Peyer's patch (tissue), 4 donors: ENCODE measurements around the gene VTI1A.

Experiments
- CTCF ChIP-seq, 6 experiments: fragments of 450-650 bp in 4 of 6; fragments of 200-600 bp in 2 of 6; sonication (generic) in 1 of 6; IDR thresholded peaks; one replicate each; pipeline ENCODE4 v1.5.1; 2017 to 2019; ENCODE audit warnings: antibody characterized with exemption in 6 of 6, mild to moderate bottlenecking in 3 of 6, moderate library complexity in 1 of 6
- POLR2A ChIP-seq, 2 donors: fragments of 450-650 bp; IDR thresholded peaks; one replicate each; pipeline ENCODE4 v1.5.1; 2017; ENCODE audit warnings: antibody characterized with exemption in 2 of 2, mild to moderate bottlenecking in 2 of 2, moderate library complexity in 2 of 2

DNA sequence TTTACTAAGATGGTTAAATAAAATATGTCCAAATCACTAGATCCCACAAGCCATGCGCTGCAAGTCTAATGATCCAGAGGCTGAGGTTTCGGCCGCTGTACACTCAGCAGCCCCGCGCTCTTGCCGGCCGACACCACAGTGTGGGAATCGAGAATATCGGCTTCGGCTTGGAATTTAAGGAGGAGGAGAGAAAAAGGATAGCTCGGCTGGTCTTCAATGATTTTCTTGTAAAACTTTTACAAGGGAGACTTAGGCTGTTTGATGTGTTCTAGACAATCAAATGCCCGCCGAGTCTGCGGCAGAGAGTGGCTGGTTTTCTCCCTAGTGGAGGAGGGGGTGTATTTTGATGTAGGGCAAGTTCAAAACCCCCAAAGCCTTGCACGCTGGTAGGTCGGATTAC, 384.8 kb downstream of the VTI1A start:
- TF ChIP-seq CTCF (IDR thresholded peaks at IDR 0.05) (no peak), POLR2A (IDR thresholded peaks at IDR 0.05) (no peak)
